ENCODE data around the gene KANSL1L.
"Not testable (repeated sequence)": the region's sequence is repeated elsewhere in the genome, so short reads cannot be mapped to it uniquely, and the experiment has no call there.

The KANSL1L gene

DNA sequence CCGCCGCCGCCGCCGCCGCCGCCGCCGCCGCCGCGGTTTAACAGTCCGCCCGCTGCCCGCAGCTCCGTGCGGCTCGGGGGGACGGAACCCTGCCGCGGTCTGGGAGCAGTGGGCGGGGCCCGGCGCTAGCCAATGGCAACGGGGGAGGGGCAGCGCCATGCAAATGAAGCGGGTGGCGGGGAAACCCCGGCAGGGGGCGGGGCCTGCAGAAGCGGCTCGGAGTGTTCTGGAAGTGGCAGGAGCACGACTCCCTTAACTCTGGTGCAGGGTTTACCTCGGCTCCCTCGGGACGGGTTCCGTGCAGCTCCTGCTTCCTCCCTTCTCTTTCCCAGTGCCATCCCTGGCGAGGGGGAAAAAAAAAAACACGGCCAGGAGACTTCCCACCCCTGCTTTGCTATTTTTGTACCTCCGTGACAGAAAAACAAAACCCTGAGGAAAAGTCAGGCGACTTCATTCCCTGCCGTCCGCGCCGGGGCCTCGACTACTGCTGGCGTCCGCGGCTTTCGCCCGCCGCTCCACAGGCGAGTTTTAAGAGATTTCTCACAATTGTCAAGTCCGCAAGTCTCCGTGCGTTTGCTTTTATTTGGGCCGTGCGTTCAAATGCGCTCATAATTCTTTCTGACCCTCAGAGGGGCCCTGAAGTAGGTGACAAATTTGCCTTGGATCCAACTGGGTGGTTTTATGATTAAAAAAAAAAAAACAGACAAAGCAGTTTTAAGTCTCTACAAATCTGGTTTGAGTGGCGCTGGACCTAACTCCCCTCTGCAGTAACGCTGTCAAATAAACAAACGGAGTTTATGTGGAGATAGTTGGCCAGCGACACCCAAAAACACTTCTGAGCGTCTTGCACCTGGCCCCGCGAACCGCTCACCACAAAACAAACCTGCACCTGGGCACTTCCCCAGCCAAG, at the start of gene KANSL1L:
TSS of gene KANSL1L (minus strand) at position 101 of the 910 bp plus-strand sequence. CDS start 16,827 bp downstream, outside the sequence.
- peak; percentile 95 for DNase-seq (ENCODE audit: low read depth)

DNA sequence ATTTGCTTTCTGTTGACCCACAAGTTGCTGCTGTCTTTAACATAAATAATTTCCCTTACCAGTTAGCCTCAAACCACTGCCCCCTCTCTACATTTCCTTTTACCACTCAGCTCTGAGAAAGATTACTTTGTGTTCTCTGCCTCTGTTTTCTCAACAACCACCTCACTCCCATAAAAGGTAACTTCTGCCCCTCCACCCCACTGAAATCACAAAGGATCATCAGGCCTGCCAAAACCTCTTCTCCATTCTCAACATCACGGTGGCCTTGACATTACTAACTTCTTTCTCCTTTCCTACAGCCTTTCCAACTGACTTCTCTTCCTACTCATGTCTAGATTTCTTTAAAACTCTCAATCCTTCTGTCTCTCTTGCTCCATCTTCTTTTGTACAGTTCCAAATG, 43.9 kb upstream of the KANSL1L start:
- DNase-seq (ENCODE audit: low read depth): no peak

GRCh38 chr2:210210185-210210584, 39.0 kb upstream of the KANSL1L start:
- no peak for DNase-seq (ENCODE audit: low read depth)

DNA sequence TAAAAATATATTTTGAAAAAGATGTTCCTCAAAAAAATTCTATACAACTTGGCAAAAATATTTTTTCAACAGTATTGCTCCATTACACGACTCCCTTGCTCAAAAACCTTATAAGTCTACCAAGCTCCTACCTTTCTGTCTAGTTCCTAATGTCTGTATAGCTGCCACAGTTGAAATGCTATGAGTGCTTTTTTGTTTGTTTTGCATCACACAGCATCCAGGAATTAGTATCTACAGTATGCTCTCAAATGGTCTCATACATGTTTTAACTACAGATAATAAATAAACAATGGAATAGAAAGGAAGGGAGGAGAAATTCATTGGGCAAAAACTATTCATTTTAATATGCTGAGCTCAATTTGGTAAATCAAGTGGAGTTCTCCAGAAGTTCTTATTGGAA, 36.7 kb upstream of the KANSL1L start:
- no peak for DNase-seq (ENCODE audit: low read depth)

DNA sequence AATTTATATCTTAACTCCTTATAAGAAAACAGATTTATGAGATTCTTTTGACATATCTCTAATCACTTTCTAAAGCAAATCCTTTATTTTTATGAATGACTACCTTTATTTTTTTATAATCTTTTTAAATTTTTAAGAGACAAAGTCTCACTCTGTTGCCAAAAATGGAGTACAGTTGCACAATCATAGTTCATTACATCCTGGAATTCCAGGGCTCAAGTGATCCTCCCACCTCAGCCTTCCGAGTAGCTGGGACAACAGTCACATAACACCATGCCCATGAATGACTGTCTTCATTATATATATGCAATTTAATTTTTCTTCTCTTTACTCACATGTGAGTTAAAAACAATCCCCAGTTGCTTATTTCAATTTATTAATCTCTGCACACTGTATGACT, 32.3 kb upstream of the KANSL1L start:
- no peak for DNase-seq (ENCODE audit: low read depth)

DNA sequence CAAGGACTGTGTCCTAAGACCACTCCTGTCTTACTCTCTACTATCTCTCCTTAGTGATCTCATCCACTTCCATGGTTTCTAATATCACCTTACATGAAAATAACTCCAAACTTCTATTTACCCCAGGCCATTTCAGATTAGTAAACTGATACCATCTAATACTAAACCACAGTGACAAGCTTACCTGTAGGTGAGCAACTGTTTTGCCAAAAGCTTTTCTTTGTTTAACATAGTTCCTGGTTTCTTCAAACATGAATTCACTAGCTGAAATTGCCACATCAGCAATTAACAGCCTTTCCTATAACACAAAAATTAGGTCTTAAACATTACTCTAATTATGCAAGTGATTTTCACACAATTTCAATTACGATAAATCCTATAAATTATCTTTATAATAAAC, 31.9 kb upstream of the KANSL1L start:
- DNase-seq (ENCODE audit: low read depth): no peak

DNA sequence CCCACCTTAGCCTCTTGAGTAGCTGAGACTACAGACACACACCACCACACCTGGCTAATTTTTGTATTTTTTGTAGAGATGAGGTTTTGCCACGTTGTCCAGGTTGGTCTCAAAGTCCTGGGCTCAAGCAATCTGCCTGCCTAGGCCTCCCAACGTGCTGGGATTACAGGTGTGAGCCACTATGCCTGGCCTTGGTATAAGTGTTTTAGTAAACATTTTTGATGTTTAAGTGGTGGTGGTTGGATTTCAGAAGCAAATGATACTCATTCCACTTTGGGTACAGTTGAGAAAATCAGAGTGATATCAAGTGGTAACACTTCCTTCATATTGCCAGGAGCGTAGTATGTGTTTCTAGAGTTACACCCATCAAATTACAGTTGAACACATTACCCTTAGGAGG, 28.6 kb upstream of the KANSL1L start:
- DNase-seq (ENCODE audit: low read depth): no peak

DNA sequence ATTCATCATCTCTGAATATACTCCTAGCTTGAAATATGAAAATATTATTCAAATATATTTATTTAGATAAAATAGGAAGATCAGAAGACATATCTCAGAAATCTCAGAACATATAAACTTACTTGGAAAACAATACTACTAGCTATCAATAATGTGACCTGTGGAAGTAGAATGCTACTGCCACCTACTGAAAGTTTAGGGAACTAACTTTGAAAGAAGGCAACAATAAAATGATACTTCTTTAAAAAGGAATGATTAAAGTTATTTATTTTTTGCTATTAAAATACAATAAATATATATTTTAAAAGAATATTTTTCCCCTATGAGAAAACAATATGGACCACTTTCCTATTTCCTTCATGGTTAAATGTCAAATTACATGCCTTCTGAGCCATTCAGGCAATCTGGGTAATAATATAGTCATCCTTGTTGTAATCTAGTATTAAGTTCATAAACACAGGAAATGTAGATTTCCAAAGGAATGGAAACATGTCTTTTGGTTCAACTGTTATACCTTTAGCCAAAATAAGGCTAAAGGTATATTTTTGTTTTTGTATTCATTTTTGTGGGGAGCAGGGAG, 28.1 kb upstream of the KANSL1L start:
- DNase-seq (ENCODE audit: low read depth): no peak

DNA sequence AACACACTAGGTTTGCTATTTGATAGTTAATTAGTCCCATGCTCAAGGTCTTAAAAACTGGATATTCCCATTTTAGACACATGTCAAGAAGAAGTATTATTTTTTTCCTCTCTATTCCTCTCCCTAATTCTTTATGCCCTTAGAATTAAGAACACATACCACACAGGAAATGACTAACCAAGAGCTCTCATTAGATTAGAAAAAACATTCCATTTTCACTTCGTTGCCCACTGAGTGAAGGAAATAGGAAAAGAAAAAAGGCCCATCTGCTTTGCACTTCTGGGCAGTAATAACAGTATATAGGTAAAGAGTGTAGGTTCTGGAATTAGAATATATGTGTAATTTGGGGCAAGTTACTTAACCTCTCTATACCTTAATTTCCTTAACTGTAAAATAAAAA, 27.1 kb upstream of the KANSL1L start:
- DNase-seq (ENCODE audit: low read depth): no peak

- DNase-seq (ENCODE audit: low read depth): no peak
Measured at GRCh38 chr2:210197720-210198119, 26.5 kb upstream of the KANSL1L start.

DNA sequence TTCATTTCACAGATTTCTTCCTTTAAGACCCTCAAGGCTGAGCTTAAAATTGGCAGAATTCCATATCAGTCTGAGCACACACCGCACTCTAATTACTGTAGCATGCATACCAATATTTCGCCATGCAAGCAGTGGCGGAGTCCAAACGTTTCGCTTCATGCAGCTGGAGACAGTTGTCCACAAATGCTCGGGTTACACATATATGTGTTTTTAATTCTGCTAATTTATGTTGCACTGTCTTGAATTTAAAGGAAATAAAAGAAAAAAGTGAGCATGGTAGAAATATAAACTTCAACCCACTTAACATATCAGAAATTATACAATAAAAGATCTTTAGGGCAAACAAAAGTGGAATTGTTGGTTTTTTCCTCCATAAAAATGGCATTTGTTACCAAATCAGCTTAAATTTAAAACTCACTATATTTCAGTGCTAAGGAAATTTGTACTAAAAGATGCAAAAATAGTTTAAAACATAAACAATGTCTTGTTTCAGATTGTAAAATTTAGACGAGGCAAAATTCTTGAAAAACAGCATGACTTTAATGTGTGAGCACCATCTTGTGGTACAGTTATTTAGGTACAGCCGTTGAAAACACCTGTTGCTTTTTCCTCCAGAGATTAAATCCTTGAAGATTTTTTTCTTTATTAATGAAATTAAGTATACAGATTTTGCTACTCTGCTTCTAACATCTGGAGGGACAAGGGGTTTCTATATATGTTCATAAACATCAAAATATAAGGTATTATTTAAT, 24.1 kb upstream of the KANSL1L start:
- no peak for DNase-seq (ENCODE audit: low read depth)

DNA sequence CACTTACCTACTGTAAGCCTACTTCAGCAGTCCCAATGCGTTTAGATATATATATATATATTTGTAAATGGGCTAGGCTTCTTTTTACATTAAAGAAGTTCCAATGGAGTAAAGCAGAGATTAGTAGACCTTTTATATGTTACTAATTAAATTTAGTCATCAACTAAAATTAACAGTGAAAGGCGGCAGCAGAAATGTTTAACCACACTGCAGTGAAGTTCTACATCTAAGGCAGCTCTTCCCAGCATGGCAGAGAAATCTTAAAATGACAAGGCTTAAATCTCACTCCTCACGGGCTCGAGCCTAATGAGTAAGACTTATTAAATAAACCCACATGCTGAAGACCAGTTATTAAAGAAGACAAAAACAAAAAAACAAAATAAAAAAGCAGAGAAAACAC, 19.1 kb upstream of the KANSL1L start:
- DNase-seq (ENCODE audit: low read depth): no peak

DNA sequence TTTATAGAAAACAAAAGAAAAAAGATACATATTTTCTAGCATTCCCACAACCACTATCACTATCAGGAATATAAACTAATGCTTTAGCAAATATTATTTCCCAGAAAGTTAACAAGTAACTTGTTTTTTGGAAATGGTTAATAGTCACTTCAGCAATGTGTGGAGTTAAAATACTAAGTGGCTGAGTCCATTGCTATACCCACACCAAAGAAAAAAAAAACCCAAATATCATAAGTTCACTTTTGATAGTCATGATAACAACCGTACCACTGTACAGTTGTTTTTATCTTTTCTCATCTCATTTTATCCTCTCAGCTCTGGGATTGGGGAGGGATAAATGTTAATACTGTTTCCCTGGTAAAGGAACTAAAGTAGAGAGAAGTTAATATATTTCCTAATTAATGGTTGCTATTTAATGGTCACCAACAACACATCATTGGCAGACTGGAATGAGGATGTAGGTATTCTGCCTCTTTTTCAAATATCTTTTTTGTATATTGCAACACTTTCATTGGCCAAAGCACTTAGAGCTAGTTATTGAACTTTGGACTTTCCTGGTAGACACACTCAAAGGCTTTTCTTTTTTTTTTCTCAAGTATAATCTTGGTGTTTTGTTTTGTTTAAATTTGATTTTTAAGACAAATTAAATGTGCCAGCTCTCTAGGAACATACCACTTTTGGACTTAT, 18.4 kb upstream of the KANSL1L start:
- no peak for DNase-seq (ENCODE audit: low read depth)

DNA sequence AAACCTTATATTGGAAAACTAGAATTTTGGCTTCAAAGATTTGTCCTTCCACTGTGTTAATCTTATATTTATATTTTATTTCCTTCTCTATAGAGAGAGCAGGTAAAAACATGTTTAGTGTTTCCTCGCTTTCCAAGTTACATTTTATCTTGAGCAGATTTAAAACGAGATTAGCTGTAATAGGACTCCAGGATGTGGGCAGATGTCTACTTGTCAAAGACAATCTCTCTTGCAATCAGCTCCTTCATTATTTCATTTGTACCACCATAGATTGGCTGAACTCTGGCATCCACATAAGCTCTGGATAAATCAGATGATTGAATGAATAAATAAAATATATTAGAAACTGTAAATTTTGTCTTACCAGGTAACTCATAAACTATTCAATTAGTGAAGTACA, 17.5 kb upstream of the KANSL1L start:
- no peak for DNase-seq (ENCODE audit: low read depth)

DNA sequence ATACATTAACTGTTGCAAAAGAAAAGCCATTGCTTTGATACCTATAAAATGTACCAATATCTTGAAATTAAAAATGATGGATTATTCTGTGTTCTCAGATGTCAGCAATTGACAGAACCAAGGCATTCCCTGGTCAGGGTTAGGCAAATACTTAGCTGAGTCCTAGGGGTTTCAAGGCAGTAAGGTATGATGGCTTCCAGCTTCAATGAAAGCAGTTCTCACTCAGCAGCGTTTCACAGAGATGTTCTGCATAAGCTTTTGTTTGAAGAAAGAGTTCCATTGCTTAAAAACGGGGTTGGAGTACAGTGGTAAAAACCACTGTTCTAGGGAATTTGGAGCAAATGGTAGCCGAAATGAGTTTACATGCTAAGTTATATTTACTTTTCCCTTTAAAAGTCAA, 17.0 kb upstream of the KANSL1L start:
- DNase-seq (ENCODE audit: low read depth): no peak

GRCh38 chr2:210183936-210184335, 12.7 kb upstream of the KANSL1L start:
- DNase-seq (ENCODE audit: low read depth): not testable (repeated sequence)

GRCh38 chr2:210181606-210182088, 10.4 kb upstream of the KANSL1L start:
- not testable (repeated sequence) for DNase-seq (ENCODE audit: low read depth)

DNA sequence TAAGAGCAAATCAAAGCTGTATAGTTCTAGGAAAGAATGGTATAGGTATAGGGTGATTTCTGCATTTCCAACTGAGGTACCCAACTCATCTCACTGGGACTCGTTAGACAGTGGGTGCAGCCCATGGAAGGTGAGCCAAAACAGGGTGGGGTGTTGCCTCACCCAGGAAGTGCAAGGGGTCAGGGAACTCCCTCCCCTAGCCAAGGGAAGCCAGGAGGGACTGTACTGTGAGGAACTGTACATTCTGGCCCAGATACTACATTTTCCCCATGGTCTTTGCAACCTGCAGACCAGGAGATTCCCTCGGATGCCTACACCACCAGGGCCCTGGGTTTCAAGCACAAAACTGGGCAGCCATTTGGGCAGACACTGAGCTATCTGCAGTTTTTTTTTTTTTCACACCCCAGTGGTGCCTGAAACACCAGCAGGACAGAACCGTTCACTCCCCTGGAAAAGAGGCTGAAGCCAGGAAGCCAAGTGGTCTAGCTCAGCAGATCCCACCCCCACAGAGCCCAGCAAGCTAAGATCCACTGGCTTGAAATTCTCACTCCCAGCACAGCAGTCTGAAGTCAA, 9.9 kb upstream of the KANSL1L start:
- not testable (repeated sequence) for DNase-seq (ENCODE audit: low read depth)

- no peak for DNase-seq (ENCODE audit: low read depth)
Measured at GRCh38 chr2:210180477-210180876, 9.3 kb upstream of the KANSL1L start.

DNA sequence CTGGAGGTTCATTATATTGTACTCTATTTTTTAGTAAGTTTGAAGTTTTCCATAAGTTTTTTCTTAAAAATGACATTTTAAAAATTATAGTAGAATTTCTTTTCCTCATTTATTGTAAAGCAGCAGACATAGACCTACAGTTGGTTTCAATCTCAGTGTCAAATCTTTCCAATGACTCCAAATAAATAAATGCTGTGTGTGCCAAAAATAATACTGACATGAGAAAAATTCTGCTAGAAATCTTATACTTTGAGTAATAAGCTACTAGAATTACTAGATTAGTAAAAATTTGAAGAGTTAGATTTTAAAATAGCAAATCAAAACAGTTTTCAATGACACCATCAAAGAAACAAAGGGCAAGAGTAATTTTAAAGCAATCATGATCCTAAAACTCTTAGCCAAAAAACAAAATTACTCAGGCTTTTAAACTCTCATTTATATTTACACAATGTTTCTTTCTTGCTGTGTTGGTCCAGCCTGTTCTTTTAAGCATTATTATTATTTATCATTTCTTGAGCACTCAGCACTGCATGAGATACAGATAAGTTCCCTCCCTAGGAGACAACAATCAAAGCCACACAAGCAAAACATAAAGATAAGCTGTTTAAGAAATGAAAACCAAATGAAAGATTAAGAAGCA, 8.3 kb upstream of the KANSL1L start:
- DNase-seq (ENCODE audit: low read depth): no peak

- DNase-seq (ENCODE audit: low read depth): no peak
Measured at GRCh38 chr2:210177769-210178168, 6.6 kb upstream of the KANSL1L start.

Data from activated T-helper 9 cell treated with anti-CD3 and anti-CD28 coated beads, Interleukin-2, amount 50 U/mL, for 16 hours (primary cell).